OCI-LY7 (cell line): ENCODE results near the gene PAK5. TPM values are rescaled to one million over a fixed set of nuclear protein-coding genes. Genes with fewer than 3 reads are reported as not detected.

ENCODE experiments used
- BruUV-seq: library from RNA; stranded (reverse); fragments of 400-500 nt; replicated peaks from 2 replicates; lab custom pipeline; 2021; lab: Mats Ljungman, UMichigan
- CTCF ChIA-PET: fragments of 300-600 bp; sonication (Branson Sonifier 250); formaldehyde crosslinking; loops from one replicate; lab custom pipeline; 2022; ENCODE audit warnings: antibody characterized with exemption; ENCODE audit not compliant: unreplicated experiment; lab: Charles Lee
- POLR2A ChIA-PET: fragments of 300-600 bp; sonication (Branson Sonifier 250); formaldehyde crosslinking; loops from one replicate; lab custom pipeline; 2022; ENCODE audit warnings: antibody characterized with exemption; lab: Charles Lee
- DNase-seq: peaks from one replicate; pipeline ENCODE4 v3.0.0-alpha.2; 2015; ENCODE audit warnings: low spot score
- H2AFZ ChIP-seq: fragments of 200-600 bp; sonication (generic), shearing (Covaris generic); 2 replicates; pipeline ENCODE4 v1.6.1; 2014; ENCODE audit warnings: mild to moderate bottlenecking, antibody characterized with exemption, low read length, moderate library complexity
- H3K27ac ChIP-seq: fragments of 200-600 bp; sonication (generic); 2 replicates; pipeline ENCODE4 v1.5.1; 2014; ENCODE audit warnings: mixed run types, low read depth, mild to moderate bottlenecking, moderate library complexity, low read length, inconsistent platforms; ENCODE audit not compliant: poor library complexity, severe bottlenecking
- H3K36me3 ChIP-seq: fragments of 200-600 bp; sonication (generic); 2 replicates; pipeline ENCODE4 v1.6.1; 2014; ENCODE audit warnings: mild to moderate bottlenecking, antibody characterized with exemption, low read length, moderate library complexity, mixed read lengths; ENCODE audit not compliant: insufficient read depth
- H3K4me1 ChIP-seq: fragments of 200-600 bp; sonication (generic); 2 replicates; pipeline ENCODE4 v1.5.1; 2014; ENCODE audit warnings: mild to moderate bottlenecking, low read length; ENCODE audit not compliant: insufficient read depth, poor library complexity, severe bottlenecking
- H3K4me2 ChIP-seq: fragments of 200-600 bp; sonication (generic); 2 replicates; pipeline ENCODE4 v1.6.1; 2014; ENCODE audit warnings: mild to moderate bottlenecking, low read length
- H3K4me3 ChIP-seq: fragments of 200-600 bp; sonication (generic); 2 replicates; pipeline ENCODE4 v1.5.1; 2014; ENCODE audit warnings: mild to moderate bottlenecking, low read depth, low read length; ENCODE audit not compliant: poor library complexity, severe bottlenecking
- H3K79me2 ChIP-seq: fragments of 200-600 bp; sonication (generic); 2 replicates; pipeline ENCODE4 v1.6.1; 2016; ENCODE audit warnings: low read depth, mild to moderate bottlenecking, low read length, moderate library complexity, mixed read lengths; ENCODE audit not compliant: insufficient read depth
- H3K9me2 ChIP-seq: fragments of 200-600 bp; sonication (generic); 2 replicates; pipeline ENCODE4 v1.6.1; 2016; ENCODE audit warnings: mild to moderate bottlenecking, low read length, mixed read lengths; ENCODE audit not compliant: insufficient read depth
- H3K9me3 ChIP-seq: fragments of 200-600 bp; sonication (generic); 2 replicates; pipeline ENCODE4 v1.6.1; 2014; ENCODE audit warnings: mild to moderate bottlenecking, mixed run types, low read length, mixed read lengths
- H4K20me1 ChIP-seq: fragments of 200-600 bp; sonication (generic); 2 replicates; pipeline ENCODE4 v1.6.1; 2014; ENCODE audit warnings: mild to moderate bottlenecking, antibody characterized with exemption, low read length, moderate library complexity, mixed read lengths; ENCODE audit not compliant: insufficient read depth
- CTCF ChIP-seq: fragments of 200-600 bp; sonication (generic); conservative IDR thresholded peaks from 2 replicates; pipeline ENCODE4 v1.5.1; 2014; ENCODE audit warnings: mild to moderate bottlenecking, antibody characterized with exemption, low read length, moderate library complexity, mixed read lengths
- EZH2phosphoT487 ChIP-seq: fragments of 200-600 bp; sonication (generic); IDR thresholded peaks from 2 replicates; pipeline ENCODE4 v1.6.1; 2018; ENCODE audit warnings: low read depth, borderline replicate concordance, mild to moderate bottlenecking, mixed run types, antibody characterized with exemption, low read length, moderate library complexity, mixed read lengths
- intact Hi-C: fragments of 100-400 bp; cut with micrococcal nuclease; formaldehyde crosslinking; loops from one replicate; pipeline ENCODE4 v1.10.0; 2022; ENCODE audit not compliant: unreplicated experiment
- total RNA-seq, 2 experiments: library from RNA; depleted of rRNA in 1 of 2; stranded (reverse); fragments of >200 nt in 1 of 2; shearing (Covaris generic) in 1 of 2; gene quantifications; 2 replicates each; pipeline ENCODE4 v1.2.3, GENCODE V29; 2014 to 2022

The PAK5 gene
- total RNA-seq, 2 experiments from 2014 or later, result not detected

- POLR2A ChIA-PET, result no interaction called here
- CTCF ChIA-PET, result no interaction called here
- no peak overlapping the region for H3K4me2 ChIP-seq
- no TSS peak for BruUV-seq
- no peak for DNase-seq
- no peak overlapping the region for H3K27ac ChIP-seq
- H3K4me3 ChIP-seq, result no peak overlapping the region
- H3K9me2 ChIP-seq, result no peaks in the 10 kb centered on the region
- intact Hi-C loops, result no loop called here
- no peaks in the 10 kb centered on the region for H3K36me3 ChIP-seq
- H3K79me2 ChIP-seq, result no peaks in the 10 kb centered on the region
- no peaks in the 10 kb centered on the region for H3K4me1 ChIP-seq
- no peaks in the 10 kb centered on the region for H4K20me1 ChIP-seq
- no peaks in the 10 kb centered on the region for H3K9me3 ChIP-seq
- H2AFZ ChIP-seq, result no peak overlapping the region
- TF ChIP-seq EZH2phosphoT487 (no peak), CTCF (no peak)
Measured at GRCh38 chr20:9543214-9543613, 295.7 kb downstream of the PAK5 start.

- TF ChIP-seq EZH2phosphoT487 (no peak), CTCF (no peak)
- Histone ChIP-seq H3K4me2 (no peak overlapping the region), H3K4me3 (no peak overlapping the region), H3K4me1 (no peaks in the 10 kb centered on the region), H3K79me2 (no peaks in the 10 kb centered on the region), H4K20me1 (no peaks in the 10 kb centered on the region), H3K27ac (no peak overlapping the region), H3K9me2 (no peaks in the 10 kb centered on the region), H2AFZ (no peak overlapping the region), H3K36me3 (no peaks in the 10 kb centered on the region), H3K9me3 (no peaks in the 10 kb centered on the region)
- no peak for DNase-seq
- no TSS peak for BruUV-seq
- POLR2A ChIA-PET, result no interaction called here
- CTCF ChIA-PET, result no interaction called here
- intact Hi-C loops, result no loop called here
Measured at GRCh38 chr20:9535449-9535848, 303.4 kb downstream of the PAK5 start.

- intact Hi-C loops, result no loop called here
- ChIA-PET CTCF (no interaction called here), POLR2A (interaction anchor here (0.7 kb wide), 1 partner anchor 302 kb away, joined by 3 read pairs; no protein-coding TSS in a partner anchor)
- no peak for DNase-seq
- Histone ChIP-seq H3K9me2 (no peaks in the 10 kb centered on the region), H3K4me1 (no peaks in the 10 kb centered on the region), H3K79me2 (no peaks in the 10 kb centered on the region), H3K4me2 (no peak overlapping the region), H3K27ac (no peak overlapping the region), H3K4me3 (no peak overlapping the region), H2AFZ (no peak overlapping the region), H4K20me1 (no peaks in the 10 kb centered on the region), H3K36me3 (no peaks in the 10 kb centered on the region), H3K9me3 (no peaks in the 10 kb centered on the region)
- no peak for TF ChIP-seq CTCF
- TF ChIP-seq EZH2phosphoT487, result no peak
- BruUV-seq, result no TSS peak
Measured at GRCh38 chr20:9534025-9534424, 304.9 kb downstream of the PAK5 start.
